ENCODE results near the gene CHCHD5. TPM values are rescaled to one million over a fixed set of nuclear protein-coding genes. Genes with fewer than 3 reads are reported as not detected.

Gene CHCHD5
- total and polyA plus RNA-seq, 7 experiments from 2014 or later: 17.4 to 67.3 (median 21.3) TPM

- peaks cover 31 to 80% (median 70%) of the 10 kb centered on the region in 5 donors for H3K36me3 Mint-ChIP-seq
- CTCF ChIA-PET: no interaction called here
- intact Hi-C loops (cut with micrococcal nuclease): no loop called here
These were observed 12.4 kb upstream of the CHCHD5 start for GRCh38 chr2:112572005-112572404.

DNA sequence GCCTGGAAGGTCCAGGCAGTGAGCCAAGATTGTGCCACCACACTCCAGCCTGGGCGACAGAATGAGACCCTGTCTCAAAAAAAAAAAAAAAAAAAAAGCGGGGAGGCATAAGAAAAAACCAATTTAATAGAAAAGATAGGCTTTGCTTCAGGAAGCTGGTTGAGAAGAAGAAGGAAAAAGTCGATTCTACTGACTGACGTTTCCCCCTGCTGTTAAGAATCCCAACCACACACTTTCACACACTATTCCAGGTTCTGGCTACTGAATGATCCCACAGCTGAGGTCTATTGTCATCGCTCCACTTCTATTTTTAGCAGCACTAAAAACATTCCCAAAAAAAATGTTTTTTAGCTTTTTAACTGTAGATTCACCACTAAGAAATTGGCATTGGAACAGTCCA is 6.7 kb upstream of the CHCHD5 start:
- no peaks in the 10 kb centered on the region for H3K9me3 ChIP-seq (ENCODE audit: control insufficient read depth in 2 of 3, low read length in 3 of 3)
- H3K27me3 ChIP-seq (ENCODE audit: control insufficient read depth in 2 of 2, insufficient read depth in 2 of 2, low read length in 2 of 2): no peaks in the 10 kb centered on the region
- intact Hi-C loops (cut with micrococcal nuclease): no loop called here
- H3K36me3 ChIP-seq (ENCODE audit: control insufficient read depth in 2 of 3, insufficient read depth in 3 of 3, low read length in 3 of 3): peaks cover 7 to 36% (median 12%) of the 10 kb centered on the region in 3 experiments
- no peak overlapping the region for H3K27ac ChIP-seq (ENCODE audit: low read depth, low read length)
- ATAC-seq (no peak), DNase-seq (no peak)
- H3K4me1 ChIP-seq (ENCODE audit: control insufficient read depth in 2 of 2, insufficient read depth in 2 of 2, low read length in 2 of 2): no peaks in the 10 kb centered on the region
- ChIA-PET CTCF (interaction anchor here (0.7 kb wide), 1 partner anchor 26 kb away, joined by 3 read pairs; no protein-coding TSS in a partner anchor), POLR2A (interaction anchor here (0.7 kb wide), 1 partner anchor 12 kb away, joined by 3 read pairs; no protein-coding TSS in a partner anchor)
- H3K4me3 ChIP-seq (ENCODE audit: low read length): no peak overlapping the region
- peaks cover 0 to 28% (median 19%) of the 10 kb centered on the region in 5 donors for H3K36me3 Mint-ChIP-seq
- H3K4me1 Mint-ChIP-seq: peaks cover 0 to 6% (median 2%) of the 10 kb centered on the region in 7 donors
- no peak overlapping the region for H3K4me3 Mint-ChIP-seq
- H3K9me3 Mint-ChIP-seq: no peaks in the 10 kb centered on the region
- H3K27ac Mint-ChIP-seq: no peak overlapping the region
- no peaks in the 10 kb centered on the region for H3K27me3 Mint-ChIP-seq

More at GRCh38 chr2:112572005-112572404, 12.4 kb upstream of the CHCHD5 start:
- DNase-seq (no peak), ATAC-seq (no peak)
- peaks cover 0 to 20% (median 8%) of the 10 kb centered on the region in 11 donors for H3K9me3 Mint-ChIP-seq
- H3K4me1 Mint-ChIP-seq: no peaks in the 10 kb centered on the region
- no peaks in the 10 kb centered on the region for H3K4me1 ChIP-seq (ENCODE audit: control insufficient read depth in 2 of 2, insufficient read depth in 2 of 2, low read length in 2 of 2)
- peaks cover 35 to 91% (median 36%) of the 10 kb centered on the region in 3 experiments for H3K36me3 ChIP-seq (ENCODE audit: control insufficient read depth in 2 of 3, insufficient read depth in 3 of 3, low read length in 3 of 3)
- no peak overlapping the region for H3K4me3 Mint-ChIP-seq
- H3K4me3 ChIP-seq (ENCODE audit: low read length): no peak overlapping the region
- H3K9me3 ChIP-seq (ENCODE audit: control insufficient read depth in 2 of 3, low read length in 3 of 3): peaks cover 0 to 10% (median 0%) of the 10 kb centered on the region in 3 experiments
- no peak overlapping the region for H3K27ac Mint-ChIP-seq
- no peak overlapping the region for H3K27ac ChIP-seq (ENCODE audit: low read depth, low read length)
- H3K27me3 ChIP-seq (ENCODE audit: control insufficient read depth in 2 of 2, insufficient read depth in 2 of 2, low read length in 2 of 2): no peaks in the 10 kb centered on the region
- POLR2A ChIA-PET: no interaction called here
- H3K27me3 Mint-ChIP-seq: no peaks in the 10 kb centered on the region

- no peaks in the 10 kb centered on the region for H3K27me3 ChIP-seq (ENCODE audit: control insufficient read depth in 2 of 2, insufficient read depth in 2 of 2, low read length in 2 of 2)
- no peak for DNase-seq
- intact Hi-C loops (cut with micrococcal nuclease): no loop called here
- H3K27ac Mint-ChIP-seq: no peak overlapping the region
- H3K36me3 ChIP-seq (ENCODE audit: control insufficient read depth in 2 of 3, insufficient read depth in 3 of 3, low read length in 3 of 3): peaks cover 5 to 22% (median 7%) of the 10 kb centered on the region in 3 experiments
- H3K36me3 Mint-ChIP-seq: peaks cover 0 to 22% (median 22%) of the 10 kb centered on the region in 5 donors
- POLR2A ChIA-PET: no interaction called here
- peaks cover 0 to 2% (median 0%) of the 10 kb centered on the region in 5 donors for H3K27me3 Mint-ChIP-seq
- peaks cover 5 to 19% (median 14%) of the 10 kb centered on the region in 7 donors for H3K4me1 Mint-ChIP-seq
- no peak for ATAC-seq
- H3K27ac ChIP-seq (ENCODE audit: low read depth, low read length): no peak overlapping the region
- H3K4me3 Mint-ChIP-seq: no peak overlapping the region
- CTCF ChIA-PET: no interaction called here
- H3K9me3 ChIP-seq (ENCODE audit: control insufficient read depth in 2 of 3, low read length in 3 of 3): no peaks in the 10 kb centered on the region
- peaks cover 0 to 5% (median 0%) of the 10 kb centered on the region in 11 donors for H3K9me3 Mint-ChIP-seq
- no peak overlapping the region for H3K4me3 ChIP-seq (ENCODE audit: low read length)
- H3K4me1 ChIP-seq (ENCODE audit: control insufficient read depth in 2 of 2, insufficient read depth in 2 of 2, low read length in 2 of 2): peaks cover 0 to 4% of the 10 kb centered on the region in 2 donors
These were observed 5.2 kb upstream of the CHCHD5 start for GRCh38 chr2:112579241-112579640.

DNA sequence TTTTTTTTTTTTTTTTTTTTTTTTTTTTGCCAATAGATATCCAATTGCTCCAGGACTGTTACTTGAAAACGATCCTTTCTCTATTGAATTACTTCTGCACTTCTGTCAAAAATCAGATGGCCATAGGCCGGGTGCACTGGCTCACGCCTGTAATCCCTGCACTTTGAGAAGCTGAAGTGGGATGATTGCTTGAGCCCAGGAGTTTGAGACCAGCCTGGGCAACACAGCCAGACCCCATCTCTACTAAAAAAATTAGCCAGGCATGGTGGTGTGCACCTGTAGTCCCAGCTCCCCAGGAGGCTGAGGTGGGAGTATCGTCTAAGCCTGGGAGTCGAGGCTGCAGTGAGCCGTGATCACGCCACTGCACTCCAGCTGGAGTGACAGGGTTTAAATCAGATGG is 4.3 kb upstream of the CHCHD5 start:
- no peak for DNase-seq
- CTCF ChIA-PET: no interaction called here
- no peak overlapping the region for H3K27ac ChIP-seq (ENCODE audit: low read depth, low read length)
- no peak for ATAC-seq
- intact Hi-C loops (cut with micrococcal nuclease): loop anchor here (5.0 to 10.0 kb wide), 5 partner anchors 147 to 698 kb away; partner anchors contain the start of gene ANAPC1 (in 2 of the 2)
- H3K27ac Mint-ChIP-seq: no peak overlapping the region
- POLR2A ChIA-PET: no interaction called here
- peaks cover 1 to 14% (median 5%) of the 10 kb centered on the region in 3 experiments for H3K36me3 ChIP-seq (ENCODE audit: control insufficient read depth in 2 of 3, insufficient read depth in 3 of 3, low read length in 3 of 3)
- no peak overlapping the region for H3K4me3 ChIP-seq (ENCODE audit: low read length)
- H3K36me3 Mint-ChIP-seq: peaks cover 0 to 23% (median 17%) of the 10 kb centered on the region in 5 donors
- H3K4me1 Mint-ChIP-seq: peaks cover 10 to 26% (median 22%) of the 10 kb centered on the region in 7 donors
- peaks cover 5 to 8% of the 10 kb centered on the region in 2 donors for H3K4me1 ChIP-seq (ENCODE audit: control insufficient read depth in 2 of 2, insufficient read depth in 2 of 2, low read length in 2 of 2)
- H3K27me3 ChIP-seq (ENCODE audit: control insufficient read depth in 2 of 2, insufficient read depth in 2 of 2, low read length in 2 of 2): no peaks in the 10 kb centered on the region
- no peak overlapping the region for H3K4me3 Mint-ChIP-seq
- H3K9me3 ChIP-seq (ENCODE audit: control insufficient read depth in 2 of 3, low read length in 3 of 3): no peaks in the 10 kb centered on the region
- peaks cover 0 to 2% (median 0%) of the 10 kb centered on the region in 5 donors for H3K27me3 Mint-ChIP-seq
- H3K9me3 Mint-ChIP-seq: peaks cover 0 to 5% (median 0%) of the 10 kb centered on the region in 11 donors

DNA sequence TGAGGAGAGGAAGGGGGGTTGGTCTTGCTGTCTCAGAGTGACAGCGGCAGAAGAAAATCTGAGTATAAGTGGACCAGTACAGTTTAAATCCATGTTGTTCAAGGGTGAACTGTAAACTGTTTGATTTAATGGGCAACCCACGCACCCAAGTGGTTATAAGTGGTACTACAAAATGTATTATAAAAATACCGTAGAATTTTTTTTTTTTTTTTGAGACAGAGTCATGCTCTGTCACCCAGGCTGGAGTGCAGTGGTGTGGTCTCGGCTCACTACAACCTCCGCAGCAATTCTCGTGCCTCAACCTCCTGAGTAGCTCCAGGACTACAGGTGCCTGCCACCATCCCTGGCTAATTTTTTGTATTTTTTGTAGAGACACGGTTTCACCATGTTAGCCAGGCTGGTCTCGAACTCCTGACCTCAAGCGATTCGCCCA is 2.1 kb upstream of the CHCHD5 start:
- Mint-ChIP-seq H3K4me3 (peak overlapping the region in 2 of 10 donors; percentile 21 to 58), H3K4me1 (peaks cover 26 to 45% (median 36%) of the 10 kb centered on the region in 7 donors), H3K27me3 (peaks cover 0 to 2% (median 0%) of the 10 kb centered on the region in 5 donors), H3K27ac (peak overlapping the region in 5 of 9 donors; percentile 52 to 99 (median 94)), H3K36me3 (peaks cover 9 to 18% (median 11%) of the 10 kb centered on the region in 5 donors), H3K9me3 (peaks cover 0 to 7% (median 0%) of the 10 kb centered on the region in 11 donors)
- DNase-seq (peak in 8 of 9 donors; percentile 30 to 70 (median 54)), ATAC-seq (peak; percentile 45)
- Histone ChIP-seq H3K27ac (ENCODE audit: low read depth, low read length) (no peak overlapping the region), H3K36me3 (ENCODE audit: control insufficient read depth in 2 of 3, insufficient read depth in 3 of 3, low read length in 3 of 3) (peaks cover 0 to 12% (median 0%) of the 10 kb centered on the region in 3 experiments), H3K9me3 (ENCODE audit: control insufficient read depth in 2 of 3, low read length in 3 of 3) (no peaks in the 10 kb centered on the region), H3K27me3 (ENCODE audit: control insufficient read depth in 2 of 2, insufficient read depth in 2 of 2, low read length in 2 of 2) (no peaks in the 10 kb centered on the region), H3K4me1 (ENCODE audit: control insufficient read depth in 2 of 2, insufficient read depth in 2 of 2, low read length in 2 of 2) (peaks cover 11 to 15% of the 10 kb centered on the region in 2 donors), H3K4me3 (ENCODE audit: low read length) (no peak overlapping the region)
- ChIA-PET CTCF (interaction anchor here (0.7 kb wide), 1 partner anchor 9 kb away, joined by 4 read pairs; no protein-coding TSS in a partner anchor), POLR2A (interaction anchor here (0.6 to 1.0 kb wide), 2 partner anchors 15 to 87 kb away, joined by 3 to 5 read pairs; no protein-coding TSS in a partner anchor)
- intact Hi-C loops (cut with micrococcal nuclease): loop anchor here (1.0 to 10.0 kb wide), 7 partner anchors 101 to 700 kb away; partner anchors contain the start of gene ANAPC1 (in 2 of the 2)

- Mint-ChIP-seq H3K27me3 (peaks cover 0 to 2% (median 0%) of the 10 kb centered on the region in 5 donors), H3K27ac (peak overlapping the region; percentile 93 to 99 (median 96)), H3K9me3 (peaks cover 0 to 7% (median 0%) of the 10 kb centered on the region in 11 donors), H3K4me1 (peaks cover 26 to 49% (median 37%) of the 10 kb centered on the region in 7 donors), H3K4me3 (peak overlapping the region; percentile 91 to 98 (median 96)), H3K36me3 (peaks cover 12 to 24% (median 15%) of the 10 kb centered on the region in 5 donors)
- intact Hi-C loops (cut with micrococcal nuclease): loop anchor here (1.0 to 10.0 kb wide), 18 partner anchors 41 to 701 kb away; partner anchors contain the start of genes ANAPC1 (in 2 of the 2), POLR1B (in 2 of the 2), SLC20A1 (in 2 of the 2) and ZC3H6 (in 2 of the 2)
- H3K9me3 ChIP-seq (ENCODE audit: control insufficient read depth in 2 of 3, low read length in 3 of 3): no peaks in the 10 kb centered on the region
- peaks cover 0 to 25% (median 0%) of the 10 kb centered on the region in 3 experiments for H3K36me3 ChIP-seq (ENCODE audit: control insufficient read depth in 2 of 3, insufficient read depth in 3 of 3, low read length in 3 of 3)
- H3K4me3 ChIP-seq (ENCODE audit: low read length): peak overlapping the region; percentile 76
- H3K27ac ChIP-seq (ENCODE audit: low read depth, low read length): peak overlapping the region; percentile 79
- ATAC-seq (no peak), DNase-seq (peak in 5 of 9 donors; percentile 9 to 20 (median 11))
- ChIA-PET CTCF (interaction anchor here (0.6 to 1.9 kb wide), 3 partner anchors 103 to 377 kb away, joined by 3 to 6 read pairs (median 5); no protein-coding TSS in a partner anchor), POLR2A (interaction anchor here (0.7 to 2.5 kb wide), 13 partner anchors 14 to 699 kb away, joined by 3 to 8 read pairs (median 4); partner anchors contain the start of genes ANAPC1, SLC20A1 and TMEM87B)
- H3K4me1 ChIP-seq (ENCODE audit: control insufficient read depth in 2 of 2, insufficient read depth in 2 of 2, low read length in 2 of 2): peaks cover 11 to 15% of the 10 kb centered on the region in 2 donors
- no peaks in the 10 kb centered on the region for H3K27me3 ChIP-seq (ENCODE audit: control insufficient read depth in 2 of 2, insufficient read depth in 2 of 2, low read length in 2 of 2)
These were observed 794 bp upstream of the CHCHD5 start for GRCh38 chr2:112583497-112584133.
